HepG2 (cell line): ENCODE data around the gene CYSTM1. TPM values are rescaled to one million over a fixed set of nuclear protein-coding genes. Genes with fewer than 3 reads are reported as not detected.

ENCODE experiments used
- ATAC-seq: fragments of 200-7000 bp; cut with Tn5 transposase; 3 replicates; pipeline ENCODE4 v1.9.1; 2020; ENCODE audit warnings: mild to moderate bottlenecking, moderate library complexity
- BruUV-seq: library from RNA; stranded (reverse); fragments of 400-500 nt; replicated peaks from 2 replicates; lab custom pipeline; 2021; lab: Mats Ljungman, UMichigan
- CTCF ChIA-PET: fragments of 300-600 bp; formaldehyde crosslinking; extraction: SDS; loops from one replicate; lab custom pipeline; 2021; ENCODE audit warnings: low total read pairs, inconsistent platforms, low intra/inter-chr PET ratio; lab: Yijun Ruan, JAX
- POLR2A ChIA-PET: fragments of 350-600 bp; sonication (Branson Sonifier 250); formaldehyde crosslinking; loops from one replicate; lab custom pipeline; 2020; ENCODE audit warnings: antibody characterized with exemption, inconsistent platforms; lab: Yijun Ruan, JAX
- DNase-seq: peaks from one replicate; pipeline ENCODE4 v3.0.0-alpha.2; 2015; ENCODE audit warnings: low spot score
- FAIRE-seq: peaks from 3 replicates; lab custom pipeline; 2011; peaks lifted over from hg19 to GRCh38; lab: Jason Lieb, UNC
- H2AFZ ChIP-seq: one replicate; pipeline ENCODE4 v1.6.1; 2011; ENCODE audit warnings: low read length, inconsistent platforms
- H3K27ac ChIP-seq: fragments of 300-600 bp; 3 replicates; pipeline ENCODE4 v1.8.0; 2011; ENCODE audit warnings: mixed run types, mild to moderate bottlenecking, mixed read lengths, low read length, inconsistent platforms; ENCODE audit not compliant: insufficient read depth; ENCODE audit errors: extremely low read length
- H3K27me3 ChIP-seq, 2 experiments: fragments of 200-600 bp in 1 of 2; 2 replicates in 1 of 2; 3 replicates in 1 of 2; pipeline versions ENCODE4 v1.6.0 to v1.8.0; 2011; ENCODE audit warnings: low read length in 2 of 2, mild to moderate bottlenecking in 2 of 2, moderate library complexity in 2 of 2, inconsistent platforms in 1 of 2; ENCODE audit not compliant: insufficient read depth in 2 of 2, control insufficient read depth in 1 of 2
- H3K36me3 ChIP-seq, 2 experiments: fragments of 200-600 bp in 1 of 2; replicated peaks in 1 of 2; 2 replicates in 1 of 2; 3 replicates in 1 of 2; pipeline versions ENCODE4 v1.5.1 to v1.8.0; 2011; ENCODE audit warnings: low read length in 2 of 2, inconsistent platforms in 1 of 2; ENCODE audit not compliant: insufficient read depth in 2 of 2, control insufficient read depth in 1 of 2
- H3K4me1 ChIP-seq: 2 replicates; pipeline ENCODE4 v1.5.1; 2012; ENCODE audit warnings: low read length, inconsistent platforms; ENCODE audit not compliant: insufficient read depth
- H3K4me2 ChIP-seq: 2 replicates; pipeline ENCODE4 v1.6.0; 2011; ENCODE audit warnings: low read depth, low read length, inconsistent platforms
- H3K4me3 ChIP-seq, 3 experiments: fragments of 200-600 bp in 1 of 3; sonication (generic), shearing (Covaris generic) in 1 of 3; replicated peaks in 1 of 3; 2 replicates each; pipeline ENCODE4 v1.5.1; 2011 to 2016; ENCODE audit warnings: low read length in 3 of 3, inconsistent platforms in 2 of 3, low read depth in 2 of 3, mild to moderate bottlenecking in 2 of 3, control low read depth in 1 of 3, mixed read lengths in 1 of 3; ENCODE audit not compliant: insufficient read depth in 1 of 3
- H3K79me2 ChIP-seq: one replicate; pipeline ENCODE4 v1.6.1; 2011; ENCODE audit warnings: low read length, inconsistent platforms; ENCODE audit not compliant: insufficient read depth
- H3K9ac ChIP-seq: 2 replicates; pipeline ENCODE4 v1.6.0; 2011; ENCODE audit warnings: mild to moderate bottlenecking, low read depth, low read length, inconsistent platforms; ENCODE audit not compliant: insufficient read depth
- H3K9me3 ChIP-seq: 2 replicates; pipeline ENCODE4 v1.5.1; 2012; ENCODE audit warnings: mild to moderate bottlenecking, low read length
- H4K20me1 ChIP-seq: 2 replicates; pipeline ENCODE4 v1.6.0; 2011; ENCODE audit warnings: inconsistent platforms, mild to moderate bottlenecking, low read length, moderate library complexity; ENCODE audit not compliant: insufficient read depth
- ASH2L ChIP-seq: fragments of 300-600, 200-600 bp; sonication (generic); IDR thresholded peaks from 2 replicates; pipeline ENCODE4 v1.7.0; 2017; ENCODE audit warnings: low read depth, mild to moderate bottlenecking, moderate library complexity, mixed read lengths, low read length; ENCODE audit not compliant: insufficient read length
- DRAP1 ChIP-seq: IDR thresholded peaks from 2 replicates; pipeline ENCODE4 v1.6.1; 2016; ENCODE audit warnings: missing genetic modification reagents, missing compliant biosample characterization
- ELF3 ChIP-seq: IDR thresholded peaks from 2 replicates; pipeline ENCODE4 v1.6.1; 2016; ENCODE audit warnings: missing genetic modification reagents, missing compliant biosample characterization
- KAT8 ChIP-seq: IDR thresholded peaks from 2 replicates; pipeline ENCODE4 v1.6.1; 2016; ENCODE audit warnings: missing genetic modification reagents, missing compliant biosample characterization
- KMT2A ChIP-seq: sonication (generic); formaldehyde crosslinking; IDR thresholded peaks from 2 replicates; pipeline ENCODE4 v1.4.0; 2020; ENCODE audit warnings: missing genetic modification reagents
- LCORL ChIP-seq, 2 experiments: fragments of 450-650 bp in 1 of 2; sonication (generic) in 1 of 2; formaldehyde crosslinking in 1 of 2; IDR thresholded peaks; 2 replicates each; pipeline versions ENCODE4 v1.5.0 to v1.6.1; 2017 to 2020; ENCODE audit warnings: antibody characterized with exemption in 1 of 2, missing genetic modification reagents in 1 of 2
- MEIS1 ChIP-seq: sonication (generic); formaldehyde crosslinking; IDR thresholded peaks from 2 replicates; pipeline ENCODE4 v1.9.0; 2021; ENCODE audit warnings: mild to moderate bottlenecking, missing genetic modification reagents, moderate library complexity, borderline replicate concordance
- MIER2 ChIP-seq: IDR thresholded peaks from 2 replicates; pipeline ENCODE4 v1.6.1; 2016; ENCODE audit warnings: missing biosample characterization, missing genetic modification reagents
- PAXIP1 ChIP-seq: sonication (generic); formaldehyde crosslinking; conservative IDR thresholded peaks from 2 replicates; pipeline ENCODE4 v1.4.0; 2020; ENCODE audit warnings: mild to moderate bottlenecking, missing genetic modification reagents, moderate library complexity
- PHF21A ChIP-seq: sonication (generic); formaldehyde crosslinking; IDR thresholded peaks from 2 replicates; pipeline ENCODE4 v1.5.0; 2020; ENCODE audit warnings: mild to moderate bottlenecking, missing genetic modification reagents
- SOX13 ChIP-seq, 3 experiments: fragments of 450-650 bp in 1 of 3; sonication (generic) in 1 of 3; formaldehyde crosslinking in 1 of 3; IDR thresholded peaks in 2 of 3; conservative IDR thresholded peaks in 1 of 3; 2 replicates each; pipeline versions ENCODE4 v1.5.0 to v1.6.1; 2016 to 2020; ENCODE audit warnings: antibody characterized with exemption in 1 of 3, mild to moderate bottlenecking in 1 of 3, missing compliant biosample characterization in 1 of 3, missing genetic modification reagents in 1 of 3, moderate library complexity in 1 of 3
- SYNCRIP ChIP-seq: fragments of 200-400 bp; formaldehyde crosslinking; IDR thresholded peaks from 2 replicates; pipeline ENCODE4 v1.6.1; 2018; ENCODE audit warnings: mild to moderate bottlenecking, low read depth, low read length; ENCODE audit not compliant: insufficient read depth
- ZBTB14 ChIP-seq: sonication (generic); formaldehyde crosslinking; IDR thresholded peaks from 2 replicates; pipeline ENCODE4 v1.4.0; 2020; ENCODE audit warnings: missing genetic modification reagents
- ZNF292 ChIP-seq: sonication (generic); formaldehyde crosslinking; IDR thresholded peaks from 2 replicates; pipeline ENCODE4 v1.8.1; 2022; ENCODE audit warnings: mild to moderate bottlenecking, low read depth, missing genetic modification reagents, borderline replicate concordance
- ZNF331 ChIP-seq: sonication (generic); formaldehyde crosslinking; IDR thresholded peaks from 2 replicates; pipeline ENCODE4 v1.4.0; 2020; ENCODE audit warnings: missing genetic modification reagents
- ZNF605 ChIP-seq: sonication (generic); formaldehyde crosslinking; IDR thresholded peaks from 2 replicates; pipeline ENCODE4 v1.8.0; 2022; ENCODE audit warnings: mild to moderate bottlenecking, missing genetic modification reagents
- ZNF629 ChIP-seq: sonication (generic); formaldehyde crosslinking; conservative IDR thresholded peaks from 2 replicates; pipeline ENCODE4 v1.5.0; 2020; ENCODE audit warnings: missing genetic modification reagents
- ZNF749 ChIP-seq: sonication (generic); formaldehyde crosslinking; IDR thresholded peaks from 2 replicates; pipeline ENCODE4 v1.8.0; 2022; ENCODE audit warnings: mild to moderate bottlenecking, missing genetic modification reagents, moderate library complexity, borderline replicate concordance
- ZNF772 ChIP-seq: sonication (generic); formaldehyde crosslinking; IDR thresholded peaks from 2 replicates; pipeline ENCODE4 v1.5.0; 2020; ENCODE audit warnings: mild to moderate bottlenecking, missing genetic modification reagents
- WGBS: methylation state at CpG from one replicate; pipeline ENCODE4 v1.1.6; 2017; ENCODE audit warnings: low lambda C conversion rate; 5-methylcytosine and 5-hydroxymethylcytosine counted together
- in situ Hi-C: cut with HindIII; loops from 2 replicates; pipeline ENCODE4 v1.10.0; 2017; ENCODE audit warnings: low pct_unique_long_range_greater_than_20kb; ENCODE audit not compliant: extremely low pct_ligation_motif_present
- intact Hi-C: fragments of 100-400 bp; cut with micrococcal nuclease; formaldehyde crosslinking; loops from one replicate; pipeline ENCODE4 v1.10.0; 2022; ENCODE audit not compliant: unreplicated experiment
- polyA plus RNA-seq, 8 experiments: library from polyadenylated mRNA; depleted of rRNA in 3 of 8; stranded (reverse) in 7 of 8; unstranded in 1 of 8; fragments of >200 nt; fragmentation: Illumina TruSeq in 4 of 8; extraction: Trizol in 4 of 8; gene quantifications; 2 replicates each; pipeline versions ENCODE4 v1.2.1 to v1.2.3, GENCODE V29; 2011 to 2016; ENCODE audit warnings: low read depth in 4 of 8, missing spikeins in 1 of 8, mixed read lengths in 1 of 8; ENCODE audit not compliant: insufficient read depth in 1 of 8
- total RNA-seq, 5 experiments: library from RNA; depleted of rRNA; stranded (reverse); fragments of >200 nt; fragmentation: Illumina TruSeq; extraction: Trizol; gene quantifications; 2 replicates each; pipeline ENCODE4 v1.2.3, GENCODE V29; 2016; ENCODE audit warnings: low read depth in 1 of 5

CYSTM1 gene
- total and polyA plus RNA-seq, 2 of the 13 experiments (the other 11 are each of a cell fraction or from before 2014, with no cell fraction given) = 40.0 to 73.4 TPM

- in situ Hi-C loops (no loop called here), intact Hi-C loops (no loop called here)
- peak overlapping the region; percentile 79 for H3K27ac ChIP-seq
- H3K27me3 ChIP-seq = no peaks in the 10 kb centered on the region; a peak in 1 of 5 replicates
- DNase-seq (peak; percentile 54), FAIRE-seq (peak; percentile 67), ATAC-seq (peak; percentile 91)
- BruUV-seq = no TSS peak
- POLR2A ChIA-PET = interaction anchor here (0.8 to 1.0 kb wide), 2 partner anchors 59 to 67 kb away, joined by 3 read pairs; partner anchors contain the start of gene PURA
- H3K4me1 ChIP-seq = peaks cover 64% of the 10 kb centered on the region
- 3% methylated on average over 5 of the region's 5 CpGs for WGBS
- H4K20me1 ChIP-seq = no peaks in the 10 kb centered on the region
- H3K4me2 ChIP-seq = peak overlapping the region; percentile 70
- peak overlapping the region; percentile 51 for H3K9ac ChIP-seq
- CTCF ChIA-PET = no interaction called here
- H3K79me2 ChIP-seq = peaks cover 51% of the 10 kb centered on the region
- no peaks in the 10 kb centered on the region for H3K9me3 ChIP-seq
- no peaks in the 10 kb centered on the region for H3K36me3 ChIP-seq
- peak overlapping the region; percentile 31 to 45 (median 44); a peak in 4 of 6 replicates for H3K4me3 ChIP-seq
- H2AFZ ChIP-seq = peak overlapping the region; percentile 61
- TF ChIP-seq PAXIP1 (CRISPR knock-in tag) (peak; percentile 77), ASH2L (peak; percentile 23), ZNF605 (0 out of 2 replicates have a peak, but pooled peaks have one; percentile 33), DRAP1 (CRISPR knock-in tag) (peak; percentile 16; the same call in 1 of the 2 replicates), MIER2 (CRISPR knock-in tag) (0 out of 2 replicates have a peak, but pooled peaks have one; percentile 18), PHF21A (CRISPR knock-in tag) (peak; percentile 24; the same call in 1 of the 2 replicates), MEIS1 (CRISPR knock-in tag) (no peak), SYNCRIP (no peak), ZNF629 (CRISPR knock-in tag) (no peak), ZNF292 (CRISPR knock-in tag) (peak; percentile 25; the same call in 1 of the 2 replicates), ZNF749 (no peak), ZNF331 (CRISPR knock-in tag) (0 out of 2 replicates have a peak, but pooled peaks have one; percentile 15), KMT2A (CRISPR knock-in tag) (0 out of 2 replicates have a peak, but pooled peaks have one; percentile 25), ZBTB14 (CRISPR knock-in tag) (no peak), ZNF772 (CRISPR knock-in tag) (no peak), KAT8 (CRISPR knock-in tag) (0 out of 2 replicates have a peak, but pooled peaks have one; percentile 15), SOX13 (IDR thresholded peaks at IDR 0.05) (no peak), SOX13 (CRISPR knock-in tag; conservative IDR thresholded peaks at IDR 0.05 in 1 of 2, IDR thresholded peaks at IDR 0.05 in 1 of 2) (peak in 1 of 2 experiments; percentile 13; a peak in 1 of 4 replicates), ELF3 (peak; percentile 77), LCORL (IDR thresholded peaks at IDR 0.05) (no peak), LCORL (CRISPR knock-in tag; IDR thresholded peaks at IDR 0.05) (peak; percentile 20; the same call in 1 of the 2 replicates)
These were observed 6.1 kb downstream of the CYSTM1 start for GRCh38 chr5:140181002-140181483.
